ENCODE results near the gene HS2ST1. TPM values are rescaled to one million over a fixed set of nuclear protein-coding genes. Genes with fewer than 3 reads are reported as not detected.
A peak's percentile ranks its signal among the peaks of the same experiment; 100 is the strongest.
"Not testable (repeated sequence)": the region's sequence is repeated elsewhere in the genome, so short reads cannot be mapped to it uniquely, and the experiment has no call there.

Gene HS2ST1
- total and polyA plus RNA-seq, 9 donors = 11.5 to 31.6 (median 21.8) TPM

- no peaks in the 10 kb centered on the region for H3K9me3 ChIP-seq
- TF ChIP-seq POLR2A (IDR thresholded peaks at IDR 0.05) (no peak), CTCF (IDR thresholded peaks at IDR 0.05) (no peak), EP300 (IDR thresholded peaks at IDR 0.05) (no peak)
- H3K4me1 ChIP-seq (ENCODE audit: insufficient read depth) = peaks cover 3% of the 10 kb centered on the region
- no peak overlapping the region for H3K27ac ChIP-seq
- DNase-seq = no peak
- no peak overlapping the region for H3K4me3 ChIP-seq
- no peaks in the 10 kb centered on the region for H3K27me3 ChIP-seq
- intact Hi-C loops (cut with DNase I) = no loop called here
- no peaks in the 10 kb centered on the region for H3K36me3 ChIP-seq
- WGBS, 3 donors = 47 to 67% (median 51%) methylated on average over 4 of the region's 4 CpGs
Observed at GRCh38 chr1:87017998-87018672, 103.7 kb downstream of the HS2ST1 start.

GRCh38 chr1:87023326-87023725 lies 108.9 kb downstream of the HS2ST1 start:
- Histone ChIP-seq H3K4me1 (ENCODE audit: insufficient read depth) (peaks cover 1% of the 10 kb centered on the region), H3K36me3 (no peaks in the 10 kb centered on the region), H3K27ac (no peak overlapping the region), H3K9me3 (no peaks in the 10 kb centered on the region), H3K27me3 (no peaks in the 10 kb centered on the region), H3K4me3 (no peak overlapping the region)
- WGBS, 3 donors = 0 to 2% (median 1%) methylated on average over 1 of the region's 1 CpG
- no peak for DNase-seq
- intact Hi-C loops (cut with DNase I) = no loop called here
- TF ChIP-seq CTCF (IDR thresholded peaks at IDR 0.05) = no peak
- no peak for TF ChIP-seq EP300 (IDR thresholded peaks at IDR 0.05)
- TF ChIP-seq POLR2A (IDR thresholded peaks at IDR 0.05) = no peak

DNA sequence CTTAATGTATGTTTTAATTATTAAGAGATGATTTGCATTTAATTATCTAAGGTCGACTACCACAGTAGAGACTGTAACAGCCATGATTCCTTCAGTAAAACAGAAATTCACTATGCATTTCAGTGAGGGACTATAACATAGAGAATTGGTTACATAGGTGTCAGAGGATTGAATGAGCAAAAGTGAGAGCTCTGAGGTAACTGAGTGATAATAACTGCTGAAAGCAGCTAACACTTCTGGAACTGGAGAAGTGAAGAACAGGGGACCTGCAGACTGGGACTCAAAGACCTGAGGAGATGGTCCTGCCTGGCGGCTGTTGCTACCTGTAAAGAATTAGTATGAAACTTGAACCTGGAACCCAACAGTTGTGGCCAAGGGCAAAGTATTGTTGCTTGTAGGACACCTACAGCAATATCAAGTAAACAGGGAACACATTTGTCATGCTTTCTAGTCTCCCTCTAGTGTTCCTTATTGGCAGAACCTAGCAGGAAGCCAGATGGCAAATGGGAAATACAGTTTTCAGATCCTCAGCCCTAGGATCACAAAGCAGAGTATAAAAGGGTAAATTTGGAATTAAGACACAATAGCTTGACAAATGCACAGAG lies 110.6 kb downstream of the HS2ST1 start:
- Histone ChIP-seq H3K4me3 (no peak overlapping the region), H3K9me3 (no peaks in the 10 kb centered on the region), H3K27ac (no peak overlapping the region), H3K4me1 (ENCODE audit: insufficient read depth) (no peaks in the 10 kb centered on the region), H3K27me3 (no peaks in the 10 kb centered on the region), H3K36me3 (no peaks in the 10 kb centered on the region)
- peak in 1 of 3 donors; percentile 29 for TF ChIP-seq CTCF (IDR thresholded peaks at IDR 0.05)
- no peak for TF ChIP-seq POLR2A (IDR thresholded peaks at IDR 0.05)
- 91% methylated on average over 2 of the region's 2 CpGs for WGBS, 3 donors
- intact Hi-C loops (cut with DNase I) = no loop called here
- DNase-seq = no peak

GRCh38 chr1:87027561-87027960 lies 113.1 kb downstream of the HS2ST1 start:
- DNase-seq; H3K36me3 ChIP-seq; H3K27me3 ChIP-seq; H3K9me3 ChIP-seq; intact Hi-C loops (cut with DNase I); H3K4me1 ChIP-seq (ENCODE audit: insufficient read depth); H3K27ac ChIP-seq; H3K4me3 ChIP-seq: not testable (repeated sequence)
- 76 to 85% (median 84%) methylated on average over 4 of the region's 4 CpGs for WGBS, 3 donors

DNA sequence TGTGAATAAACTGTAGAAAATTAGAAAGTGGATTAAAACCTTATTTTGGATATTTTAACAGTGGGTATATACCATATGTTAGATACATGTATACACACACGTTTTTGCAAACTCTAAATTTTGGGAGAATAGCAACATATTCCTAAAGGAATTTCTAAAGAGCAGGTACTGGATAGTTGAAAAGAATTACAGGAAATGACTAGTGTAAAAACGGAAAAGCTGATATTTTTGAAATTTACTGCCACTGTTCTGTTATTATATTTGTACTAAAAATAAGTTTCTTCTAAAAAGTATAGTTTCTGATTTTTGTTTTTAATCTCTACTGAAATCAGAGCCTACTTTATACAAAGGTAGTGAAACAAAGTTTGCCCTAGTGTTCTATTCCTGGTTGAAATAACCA lies 114.1 kb downstream of the HS2ST1 start:
- Histone ChIP-seq H3K27me3 (no peaks in the 10 kb centered on the region), H3K36me3 (no peaks in the 10 kb centered on the region), H3K4me3 (no peak overlapping the region), H3K27ac (no peak overlapping the region), H3K4me1 (ENCODE audit: insufficient read depth) (no peaks in the 10 kb centered on the region), H3K9me3 (no peaks in the 10 kb centered on the region)
- intact Hi-C loops (cut with DNase I) = no loop called here
- TF ChIP-seq POLR2A (IDR thresholded peaks at IDR 0.05) (no peak), EP300 (IDR thresholded peaks at IDR 0.05) (no peak), CTCF (IDR thresholded peaks at IDR 0.05) (no peak)
- DNase-seq = no peak
- 86 to 89% (median 88%) methylated on average over 2 of the region's 2 CpGs for WGBS, 3 donors

All from ovary (tissue), 9 donors.